GM18858 (cell line): Measurements from ENCODE around the gene NUDC.
"Not testable (repeated sequence)": the region's sequence is repeated elsewhere in the genome, so short reads cannot be mapped to it uniquely, and the experiment has no call there.

ENCODE experiments used
- ATAC-seq: cut with Tn5 transposase; IDR thresholded peaks from one replicate; pipeline ENCODE4 v1.9.1; 2021; ENCODE audit not compliant: unreplicated experiment

The NUDC gene

GRCh38 chr1:26911399-26912146 lies 10.0 kb upstream of the NUDC start:
- ATAC-seq: no peak

GRCh38 chr1:26912147-26912490 lies 9.4 kb upstream of the NUDC start:
- ATAC-seq: no peak

- ATAC-seq: no peak
Observed at GRCh38 chr1:26913389-26913753, 8.2 kb upstream of the NUDC start.

- no peak for ATAC-seq
Observed at GRCh38 chr1:26913754-26914619, 7.6 kb upstream of the NUDC start, which contains the start of gene NR0B2. TSS of gene NR0B2 (minus strand) at chr1:26913975. CDS start at chr1:26913940, 35 bp downstream.

- no peak for ATAC-seq
Observed at GRCh38 chr1:26915204-26915842, 6.2 kb upstream of the NUDC start.

GRCh38 chr1:26921126-26921539 lies 410 bp upstream of the NUDC start:
- ATAC-seq: no peak

GRCh38 chr1:26922431-26922729 lies 837 bp downstream of the NUDC start:
- no peak for ATAC-seq

GRCh38 chr1:26922901-26923300 lies 1.4 kb downstream of the NUDC start:
- no peak for ATAC-seq

- ATAC-seq: no peak
Observed at GRCh38 chr1:26923711-26924110, 2.2 kb downstream of the NUDC start.

GRCh38 chr1:26932531-26932930 lies 11.0 kb downstream of the NUDC start:
- ATAC-seq: no peak

GRCh38 chr1:26936823-26937222 lies 15.3 kb downstream of the NUDC start:
- ATAC-seq: no peak

GRCh38 chr1:26938004-26938658 lies 16.6 kb downstream of the NUDC start:
- no peak for ATAC-seq

GRCh38 chr1:26938659-26939025 lies 17.1 kb downstream of the NUDC start:
- no peak for ATAC-seq

GRCh38 chr1:26941311-26941710 lies 19.8 kb downstream of the NUDC start:
- ATAC-seq: no peak

- ATAC-seq: no peak
Observed at GRCh38 chr1:26942656-26943055, 21.1 kb downstream of the NUDC start.

- no peak for ATAC-seq
Observed at GRCh38 chr1:26945138-26945537, 23.6 kb downstream of the NUDC start.

GRCh38 chr1:26945728-26946127 lies 24.2 kb downstream of the NUDC start:
- no peak for ATAC-seq

- ATAC-seq: no peak
Observed at GRCh38 chr1:26946270-26946669, 24.7 kb downstream of the NUDC start.

GRCh38 chr1:26948725-26949057 lies 27.1 kb downstream of the NUDC start:
- not testable (repeated sequence) for ATAC-seq

- no peak for ATAC-seq
Observed at GRCh38 chr1:26949266-26949925, 27.9 kb downstream of the NUDC start.

GRCh38 chr1:26949926-26950319 lies 28.4 kb downstream of the NUDC start:
- no peak for ATAC-seq
